GM21529 (cell line): ENCODE data around the gene LST1.

Experiments used
- ATAC-seq: cut with Tn5 transposase; IDR thresholded peaks from one replicate; pipeline ENCODE4 v1.9.1; 2021; ENCODE audit not compliant: unreplicated experiment

LST1 gene

GRCh38 chr6:31619805-31620585 is 33.9 kb downstream of the LST1 start:
- ATAC-seq, result peak; percentile 77

GRCh38 chr6:31620586-31621319 is 34.7 kb downstream of the LST1 start, which contains the start of gene PRRC2A:
PRRC2A (plus strand) TSS chr6:31620715; CDS start chr6:31622790, 2,075 bp downstream.
- ATAC-seq, result peak; percentile 30

DNA sequence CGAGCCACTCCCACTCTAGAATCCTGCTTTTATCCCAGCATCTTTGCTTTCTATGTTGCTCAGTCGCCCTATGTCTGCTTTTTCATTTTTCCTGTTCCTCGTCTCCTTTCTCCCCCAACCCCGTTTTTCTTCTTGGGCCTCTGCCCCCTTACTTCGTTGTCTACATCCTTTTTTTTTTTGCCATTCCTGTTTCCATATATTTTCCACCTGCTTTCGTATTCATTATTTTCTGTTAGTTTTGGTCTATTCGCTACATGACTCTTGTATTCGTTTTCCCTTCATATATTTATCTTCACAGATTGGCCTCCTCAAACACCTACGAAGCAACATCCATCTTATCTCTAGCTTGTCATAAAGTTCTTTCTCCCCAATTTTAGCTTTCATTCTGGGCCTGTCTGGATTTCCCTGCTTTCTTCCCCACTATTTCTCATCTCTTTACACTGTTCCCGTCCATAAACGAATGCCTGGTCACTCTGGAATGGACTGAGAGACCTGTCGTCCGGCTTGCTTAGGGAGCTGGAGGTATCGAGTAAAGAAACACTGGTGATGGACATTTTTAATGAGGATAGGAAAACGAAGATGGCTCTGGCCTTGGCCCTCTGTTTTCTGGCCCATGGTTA is 35.4 kb downstream of the LST1 start:
- no peak for ATAC-seq

DNA sequence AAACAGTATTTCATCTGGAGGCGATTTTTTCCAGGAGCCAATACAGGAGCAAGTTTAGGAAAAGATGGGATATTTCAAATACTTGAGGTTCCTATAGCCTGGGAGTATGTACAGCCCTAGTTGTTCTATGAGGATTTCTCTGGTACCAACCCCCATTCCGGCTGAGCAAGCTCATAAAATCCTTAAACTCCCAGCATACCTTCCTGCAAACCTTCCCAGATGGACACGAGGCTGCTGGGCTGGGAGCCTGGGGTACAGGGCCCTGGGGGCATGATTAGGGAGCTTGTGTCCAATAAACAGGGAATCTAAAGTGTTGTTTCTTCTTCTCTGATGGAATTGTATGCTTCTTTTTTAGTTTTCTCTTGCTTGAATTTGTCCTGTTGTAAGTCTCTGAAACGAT is 35.9 kb downstream of the LST1 start:
- ATAC-seq, result no peak

- ATAC-seq, result no peak
These were observed 36.6 kb downstream of the LST1 start for GRCh38 chr6:31622684-31623091.

DNA sequence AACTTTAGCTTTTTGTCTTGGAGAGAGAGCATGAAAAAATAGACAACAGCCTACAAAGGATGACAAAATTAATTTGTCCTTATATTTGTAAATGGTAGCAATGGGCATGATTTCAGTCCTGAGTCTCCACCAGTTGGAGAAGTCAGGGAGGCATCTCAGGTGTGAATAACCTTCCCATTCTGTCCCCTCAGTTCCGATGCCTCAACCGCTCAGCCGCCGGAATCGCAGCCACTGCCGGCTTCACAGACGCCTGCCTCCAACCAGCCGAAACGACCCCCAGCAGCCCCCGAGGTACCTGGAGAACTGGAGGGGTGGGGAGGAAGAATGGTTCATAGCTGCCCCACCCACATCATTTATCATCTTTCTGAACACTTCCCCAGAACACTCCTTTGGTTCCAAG is 38.0 kb downstream of the LST1 start:
- no peak for ATAC-seq

DNA sequence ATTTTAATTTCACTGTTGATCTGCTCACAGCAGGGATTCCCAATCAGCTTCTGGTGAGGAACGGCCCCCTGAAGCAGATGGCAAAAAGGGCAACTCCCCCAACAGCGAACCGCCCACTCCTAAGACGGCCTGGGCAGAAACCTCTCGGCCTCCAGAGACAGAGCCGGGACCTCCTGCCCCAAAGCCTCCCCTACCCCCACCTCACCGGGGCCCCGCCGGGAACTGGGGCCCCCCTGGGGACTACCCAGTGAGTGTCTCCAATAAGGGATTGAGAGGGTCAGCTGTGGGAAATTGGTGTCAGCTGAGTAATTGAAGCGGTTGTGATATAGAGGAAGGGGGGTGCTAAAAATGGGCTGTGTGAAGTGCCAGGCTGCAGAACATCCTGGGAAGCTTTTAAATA is 40.9 kb downstream of the LST1 start:
- ATAC-seq, result no peak

GRCh38 chr6:31627690-31628287 is 41.7 kb downstream of the LST1 start:
- no peak for ATAC-seq

DNA sequence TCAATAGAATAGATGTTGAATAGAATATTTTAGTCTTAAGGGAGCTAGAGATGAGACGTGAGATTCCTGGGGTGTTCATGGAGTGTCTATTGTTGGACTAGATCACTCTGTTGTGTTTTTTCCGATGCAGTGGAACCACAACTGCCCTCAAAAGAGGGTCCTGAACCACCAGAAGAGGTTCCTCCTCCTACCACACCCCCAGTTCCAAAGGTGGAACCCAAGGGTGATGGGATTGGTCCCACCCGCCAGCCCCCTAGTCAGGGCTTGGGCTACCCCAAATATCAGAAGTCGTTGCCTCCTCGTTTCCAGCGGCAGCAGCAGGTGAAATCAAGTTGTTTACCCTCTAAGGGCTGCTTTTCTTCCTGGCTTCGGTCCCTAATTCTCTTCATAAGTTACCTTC is 42.9 kb downstream of the LST1 start:
- no peak for ATAC-seq

GRCh38 chr6:31630177-31630934 is 44.3 kb downstream of the LST1 start:
- no peak for ATAC-seq

DNA sequence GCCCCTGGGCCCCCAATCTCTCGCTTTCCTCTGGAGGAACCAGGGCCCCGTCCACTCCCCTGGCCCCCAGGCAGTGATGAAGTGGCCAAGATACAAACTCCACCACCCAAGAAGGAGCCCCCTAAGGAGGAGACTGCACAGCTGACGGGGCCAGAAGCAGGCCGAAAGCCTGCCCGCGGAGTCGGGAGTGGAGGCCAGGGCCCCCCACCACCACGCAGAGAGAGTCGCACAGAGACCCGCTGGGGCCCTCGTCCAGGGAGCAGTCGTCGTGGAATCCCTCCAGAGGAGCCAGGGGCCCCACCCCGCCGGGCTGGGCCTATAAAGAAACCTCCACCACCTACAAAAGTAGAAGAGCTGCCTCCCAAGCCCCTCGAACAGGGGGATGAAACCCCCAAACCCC is 45.1 kb downstream of the LST1 start:
- no peak for ATAC-seq

DNA sequence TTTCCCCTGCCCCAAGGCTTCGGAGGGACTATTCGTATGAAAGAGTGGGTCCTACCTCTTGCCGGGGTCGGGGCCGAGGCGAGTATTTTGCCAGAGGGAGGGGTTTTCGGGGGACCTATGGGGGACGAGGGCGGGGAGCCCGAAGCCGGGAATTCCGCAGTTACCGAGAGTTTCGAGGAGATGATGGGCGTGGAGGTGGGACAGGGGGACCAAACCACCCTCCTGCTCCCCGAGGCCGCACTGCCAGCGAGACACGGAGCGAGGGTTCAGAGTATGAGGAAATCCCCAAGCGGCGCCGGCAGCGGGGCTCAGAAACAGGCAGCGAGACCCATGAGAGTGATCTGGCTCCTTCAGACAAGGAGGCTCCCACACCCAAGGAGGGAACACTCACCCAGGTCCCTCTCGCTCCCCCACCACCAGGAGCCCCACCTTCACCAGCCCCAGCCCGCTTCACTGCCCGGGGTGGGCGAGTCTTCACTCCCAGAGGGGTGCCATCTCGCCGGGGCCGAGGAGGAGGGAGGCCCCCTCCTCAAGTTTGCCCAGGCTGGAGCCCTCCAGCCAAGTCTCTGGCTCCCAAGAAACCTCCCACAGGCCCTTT is 45.7 kb downstream of the LST1 start:
- no peak for ATAC-seq

GRCh38 chr6:31632279-31632946 is 46.3 kb downstream of the LST1 start:
- ATAC-seq, result no peak

- no peak for ATAC-seq
These were observed 47.4 kb downstream of the LST1 start for GRCh38 chr6:31633447-31633846.

DNA sequence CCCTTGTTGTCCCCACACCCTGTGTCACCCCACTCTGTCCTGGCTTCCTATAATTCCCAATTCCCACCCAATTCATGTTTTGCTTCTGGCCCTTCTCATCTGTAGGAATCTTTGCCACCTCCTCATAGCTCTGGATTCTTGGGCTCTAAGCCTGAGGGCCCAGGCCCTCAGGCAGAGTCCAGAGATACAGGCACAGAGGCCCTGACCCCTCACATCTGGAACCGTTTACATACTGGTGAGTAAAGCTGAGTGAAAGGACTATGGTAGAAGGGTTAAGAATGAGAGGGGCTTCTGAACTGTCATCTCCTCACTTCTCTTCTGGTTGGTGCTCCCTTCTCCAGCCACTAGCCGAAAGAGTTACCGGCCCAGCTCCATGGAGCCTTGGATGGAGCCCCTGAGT is 48.1 kb downstream of the LST1 start:
- ATAC-seq, result no peak

- ATAC-seq, result no peak
These were observed 49.0 kb downstream of the LST1 start for GRCh38 chr6:31634969-31635575.

GRCh38 chr6:31636698-31637596 is 50.9 kb downstream of the LST1 start:
- no peak for ATAC-seq
